GM18861 (cell line): ENCODE results near the gene ZNF485.

Experiments used
- ATAC-seq: cut with Tn5 transposase; IDR thresholded peaks from one replicate; pipeline ENCODE4 v1.9.1; 2021; ENCODE audit not compliant: unreplicated experiment

ZNF485 gene

DNA sequence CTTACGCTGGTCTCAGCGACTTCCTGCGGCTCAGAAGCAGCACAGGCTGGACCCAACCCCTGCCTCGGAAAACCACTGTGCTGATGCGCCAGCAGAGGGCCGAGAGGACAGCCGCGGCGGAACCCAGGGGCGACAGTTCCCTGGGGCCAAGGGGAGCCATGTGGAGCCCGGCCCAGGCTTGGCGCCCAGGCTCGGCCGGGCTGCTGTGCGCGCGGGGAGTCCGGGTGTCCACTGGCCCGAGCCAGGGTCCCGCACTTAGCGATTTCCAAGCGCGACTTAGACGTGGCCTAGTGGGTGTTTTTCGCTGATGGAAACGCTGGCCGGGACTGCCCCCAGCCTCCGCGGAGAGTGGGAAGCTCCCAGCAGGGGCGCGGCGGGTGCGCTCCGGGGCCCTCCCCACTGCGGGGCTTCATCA lies 61.1 kb downstream of the ZNF485 start:
- ATAC-seq: no peak
